Spleen (tissue), 7 donors: ENCODE data around the gene HAGH.

ENCODE experiments used
- POLR2A ChIP-seq, 3 donors: fragments of 450-650 bp; IDR thresholded peaks; one replicate each; pipeline ENCODE4 v1.5.1; 2017; ENCODE audit warnings: antibody characterized with exemption in 3 of 3, mild to moderate bottlenecking in 1 of 3
- POLR2AphosphoS5 ChIP-seq, 3 donors: sonication (generic); formaldehyde crosslinking; IDR thresholded peaks; one replicate each; pipeline ENCODE4 v1.5.1; 2017; ENCODE audit warnings: antibody characterized with exemption in 3 of 3
- TF ChIP-seq, protein P1 (sequence below), 11 experiments: fragments of 200-600 bp in 7 of 11; fragments of 450-650 bp in 4 of 11; sonication (generic) in 4 of 11; IDR thresholded peaks in 8 of 11; conservative IDR thresholded peaks in 3 of 11; 1 replicate in 7 of 11; 2 replicates in 4 of 11; pipeline versions ENCODE4 v1.4.0 to v1.8.0; 2016 to 2021; ENCODE audit warnings: antibody characterized with exemption in 11 of 11, inconsistent platforms in 4 of 11, mild to moderate bottlenecking in 1 of 11
- donor health status: DM: no; HTN: no; CAD: no; lungs with moderate emphysema.
- donor health status: DM: no; HTN: no; CAD: no.
- donor health status: DM: no; HTN: no; CAD: no.

DNA sequence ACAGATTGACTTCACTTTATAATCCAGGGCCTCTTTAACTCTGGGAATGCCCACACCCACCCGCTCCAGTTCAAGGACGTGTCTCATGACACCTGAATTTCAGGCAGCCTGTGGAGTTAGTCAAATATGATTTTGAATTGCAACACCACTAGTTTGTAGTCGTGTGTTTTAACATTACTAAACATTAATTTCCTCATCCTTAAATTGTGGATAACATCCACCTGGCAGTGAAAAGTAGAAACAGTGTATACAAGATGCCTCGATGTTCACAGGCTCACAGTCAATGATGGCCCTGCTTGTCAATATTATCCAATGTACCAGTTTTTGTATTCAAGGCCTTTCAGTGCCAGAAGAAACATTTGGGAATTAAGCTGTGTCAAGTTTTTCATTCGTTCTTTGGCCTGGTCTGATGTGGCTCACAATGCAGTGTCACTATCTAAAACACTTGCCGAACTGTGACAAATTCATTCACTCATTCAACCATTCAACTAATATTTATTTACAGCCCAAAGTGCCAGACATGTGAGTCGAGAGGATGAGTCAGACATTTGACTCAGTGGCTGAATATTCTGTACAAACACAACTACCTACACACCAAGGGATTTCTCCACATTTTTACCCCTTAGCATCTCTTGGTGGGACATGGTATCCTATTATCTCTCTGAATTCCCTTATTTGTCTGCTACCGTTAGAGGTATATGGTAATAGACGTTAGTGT, 43.9 kb upstream of the HAGH start:
- TF ChIP-seq, protein P1, sequence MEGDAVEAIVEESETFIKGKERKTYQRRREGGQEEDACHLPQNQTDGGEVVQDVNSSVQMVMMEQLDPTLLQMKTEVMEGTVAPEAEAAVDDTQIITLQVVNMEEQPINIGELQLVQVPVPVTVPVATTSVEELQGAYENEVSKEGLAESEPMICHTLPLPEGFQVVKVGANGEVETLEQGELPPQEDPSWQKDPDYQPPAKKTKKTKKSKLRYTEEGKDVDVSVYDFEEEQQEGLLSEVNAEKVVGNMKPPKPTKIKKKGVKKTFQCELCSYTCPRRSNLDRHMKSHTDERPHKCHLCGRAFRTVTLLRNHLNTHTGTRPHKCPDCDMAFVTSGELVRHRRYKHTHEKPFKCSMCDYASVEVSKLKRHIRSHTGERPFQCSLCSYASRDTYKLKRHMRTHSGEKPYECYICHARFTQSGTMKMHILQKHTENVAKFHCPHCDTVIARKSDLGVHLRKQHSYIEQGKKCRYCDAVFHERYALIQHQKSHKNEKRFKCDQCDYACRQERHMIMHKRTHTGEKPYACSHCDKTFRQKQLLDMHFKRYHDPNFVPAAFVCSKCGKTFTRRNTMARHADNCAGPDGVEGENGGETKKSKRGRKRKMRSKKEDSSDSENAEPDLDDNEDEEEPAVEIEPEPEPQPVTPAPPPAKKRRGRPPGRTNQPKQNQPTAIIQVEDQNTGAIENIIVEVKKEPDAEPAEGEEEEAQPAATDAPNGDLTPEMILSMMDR (IDR thresholded peaks at IDR 0.05 in 8 of 11, conservative IDR thresholded peaks at IDR 0.05 in 3 of 11), result no peak
- no peak for TF ChIP-seq POLR2A (IDR thresholded peaks at IDR 0.05)
- TF ChIP-seq POLR2AphosphoS5 (IDR thresholded peaks at IDR 0.05), result no peak
